Activated CD4-positive, CD25-positive, alpha-beta regulatory T cell treated with anti-CD3 and anti-CD28 coated beads, Interleukin-2, amount 50 U/mL, for 72 hours (primary cell): ENCODE measurements around the gene PIEZO1.

Experiments
- DNase-seq: peaks from one replicate; pipeline ENCODE4 v3.0.0; 2021

The PIEZO1 gene

GRCh38 chr16:88732961-88733294 lies 52.1 kb downstream of the PIEZO1 start:
- DNase-seq = no peak

- no peak for DNase-seq
Observed at GRCh38 chr16:88732172-88732960, 52.7 kb downstream of the PIEZO1 start.

- DNase-seq = no peak
Observed at GRCh38 chr16:88731699-88732098, 53.3 kb downstream of the PIEZO1 start.

GRCh38 chr16:88730632-88731607 lies 54.1 kb downstream of the PIEZO1 start:
- no peak for DNase-seq

GRCh38 chr16:88727871-88728270 lies 57.1 kb downstream of the PIEZO1 start:
- no peak for DNase-seq

GRCh38 chr16:88726981-88727380 lies 58.0 kb downstream of the PIEZO1 start:
- DNase-seq = no peak

- DNase-seq = no peak
Observed at GRCh38 chr16:88726408-88726749, 58.6 kb downstream of the PIEZO1 start.

- DNase-seq = no peak
Observed at GRCh38 chr16:88725609-88726407, 59.2 kb downstream of the PIEZO1 start.

GRCh38 chr16:88724855-88725555 lies 60.0 kb downstream of the PIEZO1 start:
- DNase-seq = no peak

GRCh38 chr16:88723911-88724310 lies 61.1 kb downstream of the PIEZO1 start:
- DNase-seq = no peak

GRCh38 chr16:88723507-88723887 lies 61.5 kb downstream of the PIEZO1 start:
- DNase-seq = no peak

- DNase-seq = no peak
Observed at GRCh38 chr16:88722784-88723506, 62.1 kb downstream of the PIEZO1 start.

GRCh38 chr16:88721815-88722755 lies 62.9 kb downstream of the PIEZO1 start:
- DNase-seq = no peak

GRCh38 chr16:88721236-88721635 lies 63.8 kb downstream of the PIEZO1 start:
- DNase-seq = no peak

GRCh38 chr16:88720396-88720970 lies 64.5 kb downstream of the PIEZO1 start:
- DNase-seq = no peak

GRCh38 chr16:88719933-88720296 lies 65.1 kb downstream of the PIEZO1 start:
- DNase-seq = no peak

- no peak for DNase-seq
Observed at GRCh38 chr16:88719267-88719932, 65.6 kb downstream of the PIEZO1 start.

GRCh38 chr16:88718178-88718577 lies 66.8 kb downstream of the PIEZO1 start:
- DNase-seq = no peak

GRCh38 chr16:88716601-88717001 lies 68.4 kb downstream of the PIEZO1 start:
- DNase-seq = no peak

- DNase-seq = no peak
Observed at GRCh38 chr16:88716201-88716600, 68.8 kb downstream of the PIEZO1 start.
